RPMI7951 (cell line): Measurements from ENCODE around the gene PLEKHG4. TPM values are rescaled to one million over a fixed set of nuclear protein-coding genes. Genes with fewer than 3 reads are reported as not detected.

Experiments used
- DNase-seq: peaks from one replicate; pipeline ENCODE4 v3.0.0-alpha.2; 2012; ENCODE audit warnings: low read depth
- total RNA-seq: library from RNA; depleted of rRNA; stranded (reverse); fragments of >200 nt; shearing (Covaris generic); gene quantifications from 2 replicates; pipeline ENCODE4 v1.2.3, GENCODE V29; 2014

The PLEKHG4 gene
- total RNA-seq, 1 experiment from 2014 or later: 4.9 TPM

DNA sequence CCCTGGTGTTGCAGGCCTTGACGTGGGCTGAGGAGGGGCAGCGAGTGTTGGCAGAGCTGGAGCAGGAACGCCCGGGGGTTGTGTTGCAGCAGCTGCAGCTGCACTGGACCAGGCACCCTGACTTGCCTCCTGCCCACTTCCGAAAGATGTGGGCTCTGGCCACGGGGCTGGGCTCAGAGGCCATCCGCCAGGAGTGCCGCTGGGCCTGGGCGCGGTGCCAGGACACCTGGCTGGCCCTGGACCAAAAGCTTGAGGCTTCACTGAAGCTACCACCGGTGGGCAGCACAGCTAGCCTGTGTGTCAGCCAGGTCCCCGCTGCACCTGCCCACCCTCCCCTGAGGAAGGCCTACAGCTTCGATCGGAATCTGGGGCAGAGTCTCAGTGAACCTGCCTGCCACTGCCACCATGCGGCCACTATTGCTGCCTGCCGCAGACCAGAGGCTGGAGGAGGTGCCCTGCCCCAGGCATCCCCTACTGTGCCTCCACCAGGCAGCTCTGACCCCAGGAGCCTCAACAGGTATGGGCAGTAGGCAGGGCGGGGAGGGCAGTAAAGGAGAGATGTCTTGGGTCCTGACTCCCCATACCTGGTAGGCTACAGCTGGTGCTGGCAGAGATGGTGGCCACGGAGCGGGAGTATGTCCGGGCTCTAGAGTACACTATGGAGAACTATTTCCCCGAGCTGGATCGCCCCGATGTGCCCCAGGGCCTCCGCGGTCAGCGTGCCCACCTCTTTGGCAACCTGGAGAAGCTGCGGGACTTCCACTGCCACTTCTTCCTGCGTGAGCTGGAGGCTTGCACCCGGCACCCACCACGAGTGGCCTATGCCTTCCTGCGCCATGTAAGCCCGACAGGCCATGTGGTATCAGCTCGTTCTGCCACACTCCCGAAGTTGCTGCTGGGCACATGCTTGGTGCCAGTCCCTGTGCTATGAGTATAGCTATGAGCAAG, 5.6 kb downstream of the PLEKHG4 start:
- peak; percentile 39 for DNase-seq

DNA sequence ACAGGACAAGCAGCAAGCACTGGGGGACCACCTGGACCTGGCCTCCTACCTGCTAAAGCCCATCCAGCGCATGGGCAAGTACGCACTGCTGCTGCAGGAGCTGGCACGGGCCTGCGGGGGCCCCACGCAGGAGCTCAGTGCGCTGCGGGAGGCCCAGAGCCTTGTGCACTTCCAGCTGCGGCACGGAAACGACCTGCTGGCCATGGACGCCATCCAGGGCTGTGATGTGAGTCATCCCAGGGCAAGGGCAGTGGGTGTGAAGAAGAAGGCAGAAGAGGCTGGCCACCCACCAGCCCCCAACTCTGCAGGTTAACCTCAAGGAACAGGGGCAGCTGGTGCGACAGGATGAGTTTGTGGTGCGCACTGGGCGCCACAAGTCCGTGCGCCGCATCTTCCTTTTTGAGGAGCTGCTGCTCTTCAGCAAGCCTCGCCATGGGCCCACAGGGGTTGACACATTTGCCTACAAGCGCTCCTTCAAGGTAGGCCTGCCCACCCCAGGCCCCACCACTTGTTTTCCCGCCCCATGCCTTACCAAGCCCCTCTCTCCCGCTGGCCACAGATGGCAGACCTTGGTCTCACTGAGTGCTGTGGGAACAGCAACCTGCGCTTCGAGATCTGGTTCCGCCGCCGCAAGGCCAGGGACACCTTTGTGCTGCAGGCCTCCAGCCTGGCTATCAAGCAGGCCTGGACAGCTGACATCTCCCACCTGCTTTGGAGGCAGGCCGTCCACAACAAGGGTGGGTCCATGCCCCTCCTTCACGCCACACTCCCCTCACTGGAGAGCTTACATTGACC, 7.3 kb downstream of the PLEKHG4 start:
- peak; percentile 39 for DNase-seq

DNA sequence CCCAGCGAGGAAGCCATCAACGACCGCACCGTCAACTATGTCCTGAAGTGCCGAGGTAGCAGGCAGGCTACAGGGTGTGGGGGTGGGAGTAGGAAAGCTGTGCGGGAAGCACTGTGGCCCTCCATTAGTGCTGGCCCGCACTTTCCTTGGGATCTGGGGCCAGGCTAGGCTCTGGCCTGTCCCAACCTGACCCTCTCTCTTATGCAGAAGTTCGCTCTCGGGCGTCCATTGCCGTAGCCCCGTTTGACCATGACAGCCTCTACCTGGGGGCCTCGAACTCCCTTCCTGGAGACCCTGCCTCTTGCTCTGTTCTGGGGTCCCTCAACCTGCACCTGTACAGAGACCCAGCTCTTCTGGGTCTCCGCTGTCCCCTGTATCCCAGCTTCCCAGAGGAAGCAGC, 8.6 kb downstream of the PLEKHG4 start:
- no peak for DNase-seq

DNA sequence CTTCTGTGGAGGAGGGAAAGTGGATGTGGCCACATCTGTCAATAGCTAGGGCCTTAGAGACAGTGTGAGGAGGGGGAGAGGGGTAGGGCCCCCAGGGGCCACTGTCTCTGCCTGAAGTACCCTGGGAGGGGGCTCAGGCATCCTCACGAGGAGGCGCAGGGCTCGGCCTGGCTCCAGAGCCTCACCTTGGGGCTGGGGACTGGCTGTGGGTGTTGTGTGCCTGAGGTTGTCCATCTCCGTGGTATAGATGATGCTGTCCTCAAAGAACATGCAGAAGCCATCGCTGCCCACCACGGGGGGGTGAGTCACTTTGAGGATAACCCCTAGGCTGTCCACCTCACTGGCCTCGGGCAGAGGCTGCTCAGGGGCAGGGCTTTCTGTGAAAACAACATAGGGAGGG, 12.1 kb downstream of the PLEKHG4 start:
- DNase-seq: no peak

DNA sequence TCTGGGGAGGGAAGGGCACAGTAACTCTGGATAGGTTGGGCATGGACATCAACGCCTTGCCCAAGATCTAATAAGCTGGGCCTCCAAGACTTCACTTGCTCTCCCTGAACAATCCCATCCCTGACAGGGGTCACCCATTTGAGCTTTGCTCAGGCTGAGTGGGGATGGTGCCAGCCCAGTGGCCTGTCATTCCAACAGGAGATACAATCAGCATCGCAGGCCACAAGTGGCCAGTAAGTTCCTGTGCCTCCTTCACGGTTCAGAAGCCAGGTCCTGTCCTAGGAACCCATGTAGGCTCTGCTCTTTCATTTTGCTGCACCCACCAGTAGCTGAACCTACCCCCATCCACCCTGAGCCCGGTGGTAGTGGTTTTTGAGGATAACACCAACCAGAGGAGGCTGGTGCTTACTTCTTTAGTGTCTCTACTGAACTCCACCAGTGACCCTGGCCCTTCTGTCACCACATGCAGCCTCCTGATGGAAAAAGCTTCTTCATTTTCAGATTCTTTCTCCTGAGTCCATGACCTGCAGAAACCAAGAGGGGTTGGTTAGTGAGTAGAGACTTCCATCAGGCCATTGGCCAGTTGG, 14.9 kb downstream of the PLEKHG4 start:
- no peak for DNase-seq

DNA sequence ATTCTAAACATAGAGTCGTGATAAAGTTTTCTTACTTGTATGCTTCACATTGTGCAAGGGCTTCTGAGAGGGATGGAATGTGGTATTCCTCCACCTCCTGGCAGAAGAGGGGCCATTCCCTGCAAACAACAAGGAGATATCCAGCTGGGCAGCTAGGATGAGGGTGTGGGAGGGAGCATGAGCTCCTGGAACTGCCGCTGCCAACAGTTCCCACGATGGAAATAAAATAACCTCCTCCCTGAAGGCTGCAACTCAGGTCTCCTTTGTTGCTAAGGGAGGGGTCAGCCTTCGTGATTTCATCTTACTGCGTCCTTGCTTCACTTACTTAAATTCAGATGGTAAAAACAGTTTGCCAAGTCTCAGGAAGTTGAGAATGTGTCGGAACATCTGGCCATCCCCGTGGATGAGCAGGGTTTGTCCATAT, 15.6 kb downstream of the PLEKHG4 start:
- no peak for DNase-seq

DNA sequence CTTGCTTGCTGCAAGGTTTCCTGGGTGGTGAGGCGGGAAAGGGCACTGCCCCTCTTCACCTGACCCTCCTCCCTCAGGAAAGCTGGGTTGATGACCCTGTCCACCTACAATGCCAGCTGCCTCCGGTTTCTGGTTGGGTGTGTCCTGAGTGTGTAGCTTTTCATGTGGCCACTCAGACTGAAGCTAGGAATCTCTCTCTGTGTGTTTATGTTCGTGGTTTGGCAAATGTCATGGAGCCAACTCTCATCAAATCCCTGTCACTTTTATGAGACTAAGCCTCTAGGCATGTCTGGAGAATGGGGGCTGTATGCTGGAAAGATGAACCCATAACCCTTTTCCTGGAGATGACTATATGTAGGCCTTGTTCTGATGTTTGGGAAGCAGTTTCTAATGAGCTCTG, 17.1 kb downstream of the PLEKHG4 start:
- DNase-seq: peak; percentile 78

DNA sequence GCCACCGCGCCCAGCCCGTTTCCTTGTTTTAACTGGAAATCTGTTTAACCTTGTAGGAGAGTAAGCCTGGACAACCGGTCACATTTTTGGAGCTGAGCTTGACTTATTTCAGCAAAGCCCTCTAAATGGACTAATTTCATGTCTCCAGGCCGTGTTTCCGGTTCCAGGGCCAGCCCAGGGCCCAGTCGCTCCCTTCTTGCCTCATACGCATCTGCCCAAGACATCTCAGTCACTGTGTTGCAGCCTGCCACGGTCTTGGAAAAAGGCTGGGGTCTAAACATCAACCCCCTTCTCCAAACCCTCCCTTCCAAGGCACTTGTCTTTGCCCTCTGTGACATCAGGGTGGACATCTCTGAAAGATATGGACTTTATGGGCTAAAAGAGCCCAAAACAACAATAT, 18.9 kb downstream of the PLEKHG4 start:
- no peak for DNase-seq

DNA sequence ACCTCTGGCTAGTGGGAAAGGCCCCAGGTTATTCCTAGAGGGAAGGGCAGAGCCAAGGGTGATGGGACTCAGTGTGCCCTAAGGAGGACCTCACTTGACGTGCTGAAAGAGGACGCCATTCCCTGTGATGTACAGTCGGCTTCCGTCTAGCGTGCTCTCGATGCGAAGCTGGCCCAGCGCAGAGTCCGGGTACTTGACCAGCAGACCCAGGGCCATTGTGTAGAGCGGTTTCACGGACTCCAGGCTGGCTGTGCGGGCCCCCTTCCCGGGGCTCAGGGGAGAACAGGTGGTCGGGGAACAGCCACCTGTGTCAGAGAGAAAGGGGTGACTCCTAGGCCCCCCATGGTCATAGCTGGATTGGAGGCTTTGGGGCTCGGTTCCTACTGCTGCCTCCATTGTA, 19.9 kb downstream of the PLEKHG4 start:
- DNase-seq: no peak

DNA sequence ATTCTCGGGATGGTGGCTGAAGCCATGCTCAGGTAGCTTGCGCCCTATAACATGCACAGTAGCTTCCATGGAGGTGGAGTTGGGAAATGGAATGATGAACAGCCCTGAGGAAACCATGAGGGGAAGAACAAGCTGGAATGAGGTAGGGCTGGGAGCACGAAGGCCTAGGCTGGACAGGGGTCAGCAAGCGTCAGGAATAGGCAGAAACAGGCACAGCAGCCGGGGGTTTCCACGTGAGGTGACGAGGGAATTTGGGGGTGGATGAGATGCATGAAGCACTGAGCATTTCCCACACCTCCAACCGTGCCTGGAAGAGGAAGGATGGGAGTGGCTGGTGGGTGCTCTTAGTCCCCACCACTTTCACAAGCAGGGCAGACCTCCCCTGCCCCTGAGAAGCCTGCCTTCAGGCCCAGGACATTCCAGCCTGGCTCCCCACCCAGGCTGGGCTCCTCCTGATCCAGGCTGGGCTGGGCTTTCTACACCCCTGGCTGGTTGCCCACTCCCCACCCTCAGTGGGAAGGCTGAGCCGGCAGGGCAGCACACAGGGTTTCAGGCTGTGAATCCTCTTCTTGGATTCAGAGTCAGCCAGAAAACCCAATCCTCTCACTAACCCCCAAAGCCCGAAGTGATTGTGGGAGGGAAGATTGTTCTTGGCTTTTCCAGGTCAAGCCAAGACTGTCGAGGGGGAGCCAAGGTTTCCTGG, 21.9 kb downstream of the PLEKHG4 start:
- DNase-seq: no peak

DNA sequence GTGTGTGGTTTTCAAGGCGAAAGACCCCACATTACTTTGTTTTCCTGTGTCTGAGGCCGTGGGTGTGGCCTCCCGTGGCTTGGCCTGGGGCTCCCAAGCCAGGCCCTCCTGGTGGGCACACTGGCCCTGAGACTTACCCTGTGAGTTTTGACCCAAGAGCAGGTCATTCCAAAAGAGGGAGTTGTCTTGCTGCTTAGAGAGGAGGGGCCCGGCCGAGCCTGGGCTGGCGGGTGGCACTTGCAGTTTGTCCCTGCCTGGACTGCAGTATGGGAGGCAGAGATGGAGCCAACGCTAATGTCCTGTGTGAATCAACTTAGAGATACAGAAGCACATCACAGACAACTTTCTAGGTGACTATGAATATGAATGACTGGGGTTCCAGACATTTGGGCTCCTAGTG, 22.7 kb downstream of the PLEKHG4 start:
- DNase-seq: no peak

DNA sequence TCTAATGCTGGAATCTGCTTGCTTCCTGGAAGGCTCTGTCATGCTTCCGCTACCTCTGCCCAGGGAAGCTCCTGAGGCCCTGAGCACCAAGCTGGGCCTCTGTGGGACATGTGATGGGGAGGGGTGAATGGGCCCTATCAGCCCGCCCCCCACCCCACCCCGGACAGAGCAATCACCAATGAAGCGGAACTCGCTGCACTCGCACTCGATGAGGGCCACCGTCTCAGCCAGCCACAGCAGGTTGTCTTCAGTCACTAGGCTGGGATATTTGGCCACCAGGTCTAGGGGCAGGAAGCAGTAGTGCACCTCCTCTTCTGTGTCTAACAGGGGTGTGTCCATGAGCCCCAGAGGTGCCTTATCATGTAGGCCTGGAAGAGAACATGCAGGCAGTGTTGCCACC, 23.6 kb downstream of the PLEKHG4 start:
- DNase-seq: no peak

DNA sequence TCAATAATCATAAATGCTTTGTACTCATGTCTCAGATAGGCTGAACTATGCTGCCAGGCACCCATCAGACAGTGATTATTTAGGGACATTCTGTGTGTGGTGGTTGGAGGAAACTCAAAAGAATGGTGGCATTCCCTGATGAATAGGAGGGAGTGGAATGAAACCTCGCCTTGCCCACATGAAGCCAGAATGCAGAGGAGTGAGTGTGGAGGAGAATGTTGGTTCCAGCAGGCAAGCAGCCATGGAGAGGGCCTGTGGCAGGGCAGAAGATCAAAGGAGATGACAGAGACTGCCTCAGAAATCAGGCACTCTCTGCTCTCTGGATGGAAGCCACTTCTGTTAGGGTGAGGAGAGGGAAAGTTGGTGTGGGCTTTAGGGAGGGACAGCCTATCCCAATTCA, 24.7 kb downstream of the PLEKHG4 start:
- DNase-seq: peak; percentile 39

DNA sequence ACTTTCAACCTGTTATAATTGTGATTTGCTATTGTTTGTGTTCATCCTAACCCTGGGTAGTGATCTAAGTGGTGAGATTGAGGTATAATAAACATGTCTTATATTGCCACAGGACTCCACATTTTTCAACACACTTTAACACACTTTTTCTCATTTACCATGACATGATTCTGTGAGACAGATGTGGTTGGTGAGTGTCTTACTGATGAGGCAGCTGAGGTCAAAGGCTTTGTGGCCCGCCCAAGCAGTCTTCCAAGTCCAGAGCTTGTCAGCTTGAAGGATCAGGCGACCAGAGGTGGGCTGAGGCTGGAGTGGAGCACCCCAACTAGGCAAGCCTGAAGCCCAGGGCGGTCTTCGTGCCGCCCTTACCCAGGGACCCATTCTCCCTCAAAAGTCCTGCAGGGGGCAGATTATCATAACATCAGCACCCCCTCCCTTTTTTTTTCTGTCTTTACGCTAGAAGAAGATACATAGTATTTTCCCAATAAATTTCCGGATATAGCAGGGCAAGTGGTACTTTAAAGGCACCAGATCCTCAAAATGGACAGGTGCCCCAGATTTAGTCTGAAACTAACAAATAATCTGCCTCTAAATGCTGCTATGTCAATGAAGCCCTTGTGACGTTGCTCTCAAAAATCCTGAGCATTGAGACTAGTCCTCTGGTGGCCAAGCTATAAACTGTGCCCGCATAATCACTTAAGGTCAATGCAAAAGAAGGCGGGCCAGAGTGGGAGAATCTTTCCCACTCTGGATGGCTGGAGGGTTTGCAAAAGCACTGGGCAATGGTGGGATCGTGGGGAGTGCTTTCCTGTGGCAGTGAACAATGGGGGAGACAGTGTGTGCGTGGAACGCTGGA, 26.1 kb downstream of the PLEKHG4 start:
- DNase-seq: no peak

DNA sequence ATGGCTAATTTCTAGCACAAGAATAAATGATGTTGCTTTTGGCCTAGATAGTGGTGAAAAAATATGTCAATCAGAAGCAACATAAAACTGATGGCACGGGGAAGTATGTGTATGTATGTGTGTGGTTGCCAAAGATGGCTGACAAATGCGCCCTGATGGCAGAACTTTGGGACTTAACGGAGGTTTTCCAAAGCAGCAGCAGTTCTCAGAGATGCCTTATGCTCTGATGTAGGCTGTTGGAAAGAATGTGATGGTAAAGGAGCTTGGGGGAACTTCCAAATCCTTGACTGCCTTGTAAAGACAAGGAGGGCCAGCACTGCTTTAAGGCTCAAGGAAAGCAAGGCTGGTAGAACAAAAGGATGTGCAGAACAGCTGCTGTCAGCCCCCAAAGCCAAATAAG, 31.2 kb downstream of the PLEKHG4 start:
- DNase-seq: no peak

DNA sequence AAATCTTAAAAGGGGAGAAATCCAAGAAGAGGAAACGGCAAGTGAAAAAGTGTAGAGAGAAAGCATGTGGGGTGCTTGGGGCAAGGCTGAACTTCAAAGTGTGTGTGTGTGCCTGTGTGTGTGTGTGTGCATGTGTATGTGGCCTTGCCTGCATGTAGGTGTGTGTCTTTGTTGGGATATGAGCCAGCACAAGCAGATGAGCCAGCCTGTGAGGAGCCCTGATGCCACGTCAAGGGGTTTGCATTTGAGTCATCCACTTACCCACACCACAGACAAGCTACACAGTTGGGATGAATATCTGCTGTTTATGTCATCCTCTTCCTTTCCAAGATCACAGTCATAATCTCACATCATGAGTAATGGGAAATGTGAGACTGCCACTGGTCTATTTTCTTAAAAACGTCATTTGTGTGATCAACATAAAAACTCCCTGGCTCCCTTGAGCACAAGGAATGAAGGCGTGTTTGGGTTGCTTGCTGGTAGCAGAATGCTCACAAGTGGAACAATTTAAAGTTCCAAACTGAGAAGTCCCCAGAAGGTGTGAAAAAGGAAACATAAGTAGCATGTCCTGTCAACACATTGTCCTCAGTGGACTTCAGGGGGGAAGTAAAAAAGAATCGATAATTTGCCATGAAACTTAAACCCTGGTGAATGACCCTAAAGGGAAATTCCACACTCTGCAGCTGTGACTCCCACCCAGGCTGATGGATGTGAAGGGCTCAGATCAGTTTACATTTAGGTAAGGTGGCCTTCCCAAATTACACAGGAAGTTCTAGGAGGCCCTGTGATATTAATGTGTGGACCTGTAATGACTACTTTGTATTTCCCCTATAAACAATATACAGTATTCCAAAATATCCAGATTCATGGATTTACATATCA, 32.5 kb downstream of the PLEKHG4 start:
- peak; percentile 99 for DNase-seq

DNA sequence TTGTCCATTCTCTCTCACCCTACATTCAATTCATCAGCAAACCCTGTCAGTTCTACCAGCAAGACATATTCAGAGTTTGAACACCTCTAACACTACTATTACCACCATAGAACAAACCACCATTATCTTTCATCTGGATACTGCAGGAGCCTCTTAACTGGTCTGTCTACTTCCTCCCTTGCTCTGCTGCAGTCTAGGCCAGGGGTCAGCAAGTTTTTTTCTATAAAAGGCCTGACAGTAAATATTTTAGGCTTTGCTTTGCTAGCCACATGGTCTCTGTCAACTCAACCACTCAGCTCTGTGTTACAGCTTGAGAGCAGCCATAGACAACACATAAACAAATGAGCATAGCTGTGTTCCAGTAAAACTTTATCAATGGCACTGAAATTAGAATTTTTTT, 33.4 kb downstream of the PLEKHG4 start:
- no peak for DNase-seq

DNA sequence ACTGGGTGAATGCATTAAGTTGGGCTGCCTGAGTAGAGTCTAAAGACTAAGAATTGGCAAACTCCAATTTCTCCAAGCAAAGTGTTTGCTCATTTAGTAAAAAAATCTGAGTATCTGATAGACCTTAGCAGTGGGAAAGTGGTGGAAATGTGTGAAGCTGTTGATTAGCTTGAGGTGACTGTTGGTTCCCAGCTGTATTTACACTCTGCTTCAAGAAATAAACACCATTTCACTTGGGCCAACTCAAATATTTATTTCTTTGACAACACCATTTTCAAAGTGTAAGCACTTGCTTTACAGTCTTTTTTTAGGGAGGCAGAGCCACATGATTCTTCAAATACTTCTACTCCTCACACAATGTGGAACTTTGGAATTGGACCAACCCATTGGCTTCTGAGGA, 38.5 kb downstream of the PLEKHG4 start:
- DNase-seq: no peak

DNA sequence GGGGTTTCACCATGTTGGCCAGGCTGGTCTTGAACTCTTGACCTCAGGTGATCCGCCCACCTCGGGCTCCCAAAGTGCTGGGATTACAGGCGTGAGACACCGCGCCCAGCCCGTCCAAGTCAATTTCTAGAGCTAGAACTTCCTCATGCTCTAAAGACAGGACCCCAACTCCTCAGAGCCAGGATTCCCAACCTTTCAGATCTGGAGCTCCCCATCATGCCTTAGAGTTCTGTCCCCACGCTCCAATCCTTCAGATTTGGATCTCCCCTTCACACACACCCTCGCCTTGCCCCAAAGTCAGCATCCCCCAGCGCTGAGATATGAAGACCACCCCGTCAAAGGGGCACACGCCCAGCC, 46.8 kb downstream of the PLEKHG4 start:
- DNase-seq: no peak
